Gastroesophageal sphincter (tissue), 4 donors: ENCODE results near the gene UBE4B. TPM values are rescaled to one million over a fixed set of nuclear protein-coding genes. Genes with fewer than 3 reads are reported as not detected.
A peak's percentile ranks its signal among the peaks of the same experiment; 100 is the strongest.

Source experiments
- ATAC-seq: fragments of 150-250 bp; one replicate; pipeline ENCODE4 v1.9.1; 2016; ENCODE audit warnings: mild to moderate bottlenecking, moderate library complexity
- H3K27ac ChIP-seq, 4 donors: fragments of 200-600 bp; sonication (generic) in 3 of 4; 1 replicate in 3 of 4; 2 replicates in 1 of 4; pipeline ENCODE4 v1.5.1; 2016 to 2019
- H3K27me3 ChIP-seq: fragments of 200-600 bp; sonication (generic); one replicate; pipeline ENCODE4 v1.5.1; 2019
- H3K36me3 ChIP-seq, 2 donors: fragments of 200-600 bp; sonication (generic); one replicate each; pipeline ENCODE4 v1.5.1; 2019; ENCODE audit warnings: control low read depth in 1 of 2
- H3K4me1 ChIP-seq, 3 donors: fragments of 200-600 bp; sonication (generic); 1 replicate in 2 of 3; 2 replicates in 1 of 3; pipeline ENCODE4 v1.5.1; 2016 to 2019; ENCODE audit warnings: control low read depth in 2 of 3
- H3K4me3 ChIP-seq, 2 donors: fragments of 200-600 bp; sonication (generic); one replicate each; pipeline ENCODE4 v1.5.1; 2019; ENCODE audit warnings: mild to moderate bottlenecking in 1 of 2, moderate library complexity in 1 of 2
- H3K9me3 ChIP-seq, 3 donors: fragments of 200-600 bp; sonication (generic); one replicate each; pipeline ENCODE4 v1.5.1; 2017 to 2019; ENCODE audit warnings: control low read depth in 2 of 3
- EP300 ChIP-seq: sonication (generic); formaldehyde crosslinking; IDR thresholded peaks from one replicate; pipeline ENCODE4 v1.6.1; 2017; ENCODE audit warnings: antibody characterized with exemption, mild to moderate bottlenecking
- POLR2A ChIP-seq, 2 donors: fragments of 450-650 bp; IDR thresholded peaks; one replicate each; pipeline ENCODE4 v1.6.1; 2017; ENCODE audit warnings: antibody characterized with exemption in 2 of 2, mild to moderate bottlenecking in 2 of 2, moderate library complexity in 1 of 2
- POLR2AphosphoS5 ChIP-seq: sonication (generic); formaldehyde crosslinking; IDR thresholded peaks from one replicate; pipeline ENCODE4 v1.6.1; 2017; ENCODE audit warnings: antibody characterized with exemption
- WGBS, 2 donors: methylation state at CpG; one replicate each; pipeline ENCODE4 v1.1.5; 2018; ENCODE audit warnings: low coverage in 1 of 2; 5-methylcytosine and 5-hydroxymethylcytosine counted together
- total RNA-seq, 4 donors: library from RNA; depleted of rRNA; stranded (reverse); fragments of >200 nt; gene quantifications; one replicate each; pipeline ENCODE4 v1.1.0, GENCODE V29; 2016
- TF ChIP-seq, protein P1 (sequence below), 4 experiments: fragments of 200-600 bp in 2 of 4; fragments of 450-650 bp in 2 of 4; sonication (generic) in 1 of 4; IDR thresholded peaks; one replicate each; pipeline ENCODE4 v1.5.1; 2017 to 2019; ENCODE audit warnings: antibody characterized with exemption in 4 of 4, mild to moderate bottlenecking in 2 of 4, moderate library complexity in 2 of 4

Gene UBE4B
- total RNA-seq, 4 donors from 2014 or later = 56.9 to 120 (median 83.2) TPM

DNA sequence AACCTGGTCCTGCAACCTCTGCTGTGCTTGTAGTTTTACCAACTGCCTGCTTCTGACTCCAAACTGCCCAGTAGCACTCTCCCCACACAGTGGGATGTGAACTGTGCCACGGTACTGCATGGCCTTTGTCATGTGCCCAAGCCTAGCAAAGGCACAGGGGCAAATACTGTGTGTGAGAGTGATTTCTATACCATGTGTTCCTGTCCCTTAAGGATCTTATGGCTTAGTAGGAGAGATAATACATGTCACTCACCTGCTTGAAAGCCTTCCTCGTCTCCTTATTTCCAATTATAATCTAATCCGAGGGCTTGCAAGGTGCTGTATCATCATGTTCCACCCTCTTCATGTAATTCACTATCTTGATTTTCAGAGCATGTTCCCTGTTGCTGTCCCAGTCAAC lies 51.3 kb downstream of the UBE4B start:
- ATAC-seq = no peak
- Histone ChIP-seq H3K4me1 (no peaks in the 10 kb centered on the region), H3K36me3 (peaks cover 0 to 14% of the 10 kb centered on the region in 2 donors), H3K27ac (no peak overlapping the region), H3K4me3 (no peak overlapping the region), H3K9me3 (no peaks in the 10 kb centered on the region), H3K27me3 (no peaks in the 10 kb centered on the region)
- TF ChIP-seq POLR2AphosphoS5 (no peak), POLR2A (IDR thresholded peaks at IDR 0.05) (no peak), EP300 (no peak)
- TF ChIP-seq, protein P1, sequence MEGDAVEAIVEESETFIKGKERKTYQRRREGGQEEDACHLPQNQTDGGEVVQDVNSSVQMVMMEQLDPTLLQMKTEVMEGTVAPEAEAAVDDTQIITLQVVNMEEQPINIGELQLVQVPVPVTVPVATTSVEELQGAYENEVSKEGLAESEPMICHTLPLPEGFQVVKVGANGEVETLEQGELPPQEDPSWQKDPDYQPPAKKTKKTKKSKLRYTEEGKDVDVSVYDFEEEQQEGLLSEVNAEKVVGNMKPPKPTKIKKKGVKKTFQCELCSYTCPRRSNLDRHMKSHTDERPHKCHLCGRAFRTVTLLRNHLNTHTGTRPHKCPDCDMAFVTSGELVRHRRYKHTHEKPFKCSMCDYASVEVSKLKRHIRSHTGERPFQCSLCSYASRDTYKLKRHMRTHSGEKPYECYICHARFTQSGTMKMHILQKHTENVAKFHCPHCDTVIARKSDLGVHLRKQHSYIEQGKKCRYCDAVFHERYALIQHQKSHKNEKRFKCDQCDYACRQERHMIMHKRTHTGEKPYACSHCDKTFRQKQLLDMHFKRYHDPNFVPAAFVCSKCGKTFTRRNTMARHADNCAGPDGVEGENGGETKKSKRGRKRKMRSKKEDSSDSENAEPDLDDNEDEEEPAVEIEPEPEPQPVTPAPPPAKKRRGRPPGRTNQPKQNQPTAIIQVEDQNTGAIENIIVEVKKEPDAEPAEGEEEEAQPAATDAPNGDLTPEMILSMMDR (IDR thresholded peaks at IDR 0.05) = no peak
- 88 to 89% methylated on average over 3 of the region's 3 CpGs for WGBS, 2 donors

- no peak for ATAC-seq
- WGBS, 2 donors = 63 to 81% methylated on average over 4 of the region's 5 CpGs
Measured at GRCh38 chr1:10085076-10085475, 52.3 kb downstream of the UBE4B start.

DNA sequence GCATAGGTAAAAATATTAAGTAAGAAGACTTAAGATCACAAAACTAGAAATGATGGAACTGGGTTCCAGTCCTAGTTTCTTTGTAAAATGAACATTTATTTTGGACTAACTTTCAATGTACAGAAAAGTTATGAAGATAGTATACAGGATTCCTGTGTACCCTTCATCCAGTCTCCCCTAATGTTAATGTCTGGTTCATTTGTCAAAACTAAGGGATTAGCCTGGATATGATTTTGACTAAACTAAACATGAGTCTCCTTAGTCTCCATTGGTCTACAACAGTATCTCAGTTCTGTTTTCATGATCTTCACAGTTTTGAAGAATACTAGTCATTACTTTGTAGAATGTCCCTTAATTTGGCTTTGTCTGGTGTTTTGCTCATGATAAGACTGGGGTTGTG lies 54.5 kb downstream of the UBE4B start:
- Histone ChIP-seq H3K36me3 (peaks cover 0 to 8% of the 10 kb centered on the region in 2 donors), H3K27ac (no peak overlapping the region), H3K27me3 (no peaks in the 10 kb centered on the region), H3K9me3 (no peaks in the 10 kb centered on the region), H3K4me3 (no peak overlapping the region), H3K4me1 (no peaks in the 10 kb centered on the region)
- no peak for TF ChIP-seq POLR2A (IDR thresholded peaks at IDR 0.05)
- TF ChIP-seq EP300 = no peak
- no peak for TF ChIP-seq POLR2AphosphoS5
- TF ChIP-seq, protein P1 (IDR thresholded peaks at IDR 0.05) = no peak
- no peak for ATAC-seq

More at GRCh38 chr1:10085076-10085475, 52.3 kb downstream of the UBE4B start:
- Histone ChIP-seq H3K4me3 (no peak overlapping the region), H3K36me3 (peaks cover 0 to 8% of the 10 kb centered on the region in 2 donors), H3K27me3 (no peaks in the 10 kb centered on the region), H3K9me3 (no peaks in the 10 kb centered on the region), H3K27ac (no peak overlapping the region), H3K4me1 (no peaks in the 10 kb centered on the region)
- TF ChIP-seq EP300 (no peak), POLR2A (IDR thresholded peaks at IDR 0.05) (no peak), POLR2AphosphoS5 (no peak)
- TF ChIP-seq, protein P1 (IDR thresholded peaks at IDR 0.05) = no peak

- Histone ChIP-seq H3K27ac (no peak overlapping the region), H3K4me3 (no peak overlapping the region), H3K9me3 (no peaks in the 10 kb centered on the region), H3K36me3 (peaks cover 0 to 92% of the 10 kb centered on the region in 2 donors), H3K4me1 (peaks cover 0 to 22% (median 5%) of the 10 kb centered on the region in 3 donors), H3K27me3 (no peaks in the 10 kb centered on the region)
- no peak for TF ChIP-seq POLR2A (IDR thresholded peaks at IDR 0.05)
- TF ChIP-seq, protein P1 (IDR thresholded peaks at IDR 0.05) = peak in 1 of 4 experiments; percentile 6
- ATAC-seq = no peak
Measured at GRCh38 chr1:10101929-10102328, 69.2 kb downstream of the UBE4B start.

DNA sequence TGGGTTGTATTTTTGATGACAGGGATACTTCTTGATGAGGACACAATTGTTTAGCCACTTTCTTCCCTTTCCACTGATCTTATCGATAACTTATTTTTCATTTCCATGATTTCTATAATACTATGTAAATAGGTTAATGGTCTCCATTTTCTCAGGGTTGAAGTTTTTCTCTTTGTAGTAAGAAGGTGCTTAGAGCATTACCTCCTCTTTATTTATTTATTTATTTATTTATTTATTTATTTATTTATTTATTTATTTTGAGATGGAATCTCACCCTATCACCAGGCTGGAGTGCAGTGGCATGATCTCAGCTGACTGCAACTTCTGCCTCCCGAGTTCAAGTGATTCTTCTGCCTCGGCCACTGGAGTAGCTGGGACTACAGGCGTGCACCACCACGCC lies 70.4 kb downstream of the UBE4B start:
- H3K4me3 ChIP-seq = no peak overlapping the region
- no peak overlapping the region for H3K27ac ChIP-seq
- H3K36me3 ChIP-seq = peaks cover 0 to 86% of the 10 kb centered on the region in 2 donors
- H3K9me3 ChIP-seq = no peaks in the 10 kb centered on the region
- peaks cover 5 to 34% (median 5%) of the 10 kb centered on the region in 3 donors for H3K4me1 ChIP-seq
- no peaks in the 10 kb centered on the region for H3K27me3 ChIP-seq
- WGBS, 2 donors = 97 to 100% methylated on average over 2 to 5 of the region's 5 CpGs
- TF ChIP-seq EP300 = no peak
- TF ChIP-seq POLR2A (IDR thresholded peaks at IDR 0.05) = no peak
- TF ChIP-seq, protein P1 (IDR thresholded peaks at IDR 0.05) = no peak
- no peak for TF ChIP-seq POLR2AphosphoS5
- ATAC-seq = no peak
